NCI-H2081 (cell line): ENCODE data around the gene CCNDBP1.
A peak's percentile ranks its signal among the peaks of the same experiment; 100 is the strongest.
"Not testable (repeated sequence)": the region's sequence is repeated elsewhere in the genome, so short reads cannot be mapped to it uniquely, and the experiment has no call there.

ENCODE experiments used
- DNase-seq, 2 experiments: peaks; one replicate each; lab custom pipeline; 2025; lab: John Stamatoyannopoulos, UW

CCNDBP1 gene

DNA sequence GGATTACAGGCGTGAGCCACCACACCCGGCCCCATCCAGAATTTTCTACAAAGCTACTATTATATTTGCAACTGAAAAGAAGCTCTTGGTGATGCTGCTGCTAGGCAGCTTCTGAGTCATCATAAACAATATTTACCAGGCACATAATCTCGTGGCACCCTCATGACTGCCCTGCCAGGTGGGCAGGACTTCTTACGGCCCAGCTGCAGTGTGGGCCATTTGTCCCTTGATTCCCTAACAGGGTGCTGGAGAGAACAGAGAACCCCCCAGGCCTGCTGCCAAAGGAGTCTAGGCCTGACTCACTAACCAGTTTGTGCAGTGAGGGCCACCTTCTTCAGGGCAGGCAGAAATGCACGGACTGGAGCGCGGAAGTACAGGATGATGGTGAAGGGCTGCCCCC is 30.8 kb downstream of the CCNDBP1 start:
- no peak for DNase-seq

DNA sequence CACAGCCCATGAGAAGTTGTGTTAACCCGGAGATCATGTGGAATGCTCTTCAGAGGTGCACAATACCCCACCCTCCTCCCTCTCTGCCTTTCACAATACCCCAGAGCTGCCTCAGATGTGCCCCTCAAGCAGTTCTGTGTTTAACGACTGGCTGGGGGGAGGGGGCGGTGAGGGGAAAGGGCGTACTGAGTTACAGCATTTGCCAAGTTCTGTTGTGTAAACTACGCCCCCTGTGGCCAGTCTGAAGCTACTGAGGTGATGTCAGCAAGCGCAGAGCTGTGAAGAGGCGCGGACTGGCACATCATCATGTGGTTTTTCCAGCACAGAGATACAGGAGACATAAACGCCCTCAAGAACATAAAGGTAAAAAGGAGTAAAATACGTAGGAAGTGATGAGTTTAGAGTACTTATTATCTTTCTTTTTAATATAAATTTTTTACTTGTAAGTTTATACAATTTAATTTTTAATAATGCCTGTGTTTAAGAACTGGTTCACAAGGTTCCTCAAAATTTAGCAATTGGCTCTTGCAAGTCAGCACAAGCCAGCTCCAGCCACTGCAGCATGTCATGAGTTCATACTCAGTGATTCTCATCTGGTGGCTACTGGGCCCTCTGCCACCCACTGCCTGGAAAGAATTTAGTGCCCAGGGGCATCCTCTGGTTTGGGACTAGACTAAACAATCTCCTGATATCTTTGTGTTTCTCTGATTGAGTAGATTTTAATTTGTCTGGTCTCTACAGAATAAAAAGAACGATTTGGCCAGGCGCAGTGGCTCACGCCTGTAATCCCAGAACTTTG is 33.9 kb downstream of the CCNDBP1 start:
- no peak for DNase-seq

DNA sequence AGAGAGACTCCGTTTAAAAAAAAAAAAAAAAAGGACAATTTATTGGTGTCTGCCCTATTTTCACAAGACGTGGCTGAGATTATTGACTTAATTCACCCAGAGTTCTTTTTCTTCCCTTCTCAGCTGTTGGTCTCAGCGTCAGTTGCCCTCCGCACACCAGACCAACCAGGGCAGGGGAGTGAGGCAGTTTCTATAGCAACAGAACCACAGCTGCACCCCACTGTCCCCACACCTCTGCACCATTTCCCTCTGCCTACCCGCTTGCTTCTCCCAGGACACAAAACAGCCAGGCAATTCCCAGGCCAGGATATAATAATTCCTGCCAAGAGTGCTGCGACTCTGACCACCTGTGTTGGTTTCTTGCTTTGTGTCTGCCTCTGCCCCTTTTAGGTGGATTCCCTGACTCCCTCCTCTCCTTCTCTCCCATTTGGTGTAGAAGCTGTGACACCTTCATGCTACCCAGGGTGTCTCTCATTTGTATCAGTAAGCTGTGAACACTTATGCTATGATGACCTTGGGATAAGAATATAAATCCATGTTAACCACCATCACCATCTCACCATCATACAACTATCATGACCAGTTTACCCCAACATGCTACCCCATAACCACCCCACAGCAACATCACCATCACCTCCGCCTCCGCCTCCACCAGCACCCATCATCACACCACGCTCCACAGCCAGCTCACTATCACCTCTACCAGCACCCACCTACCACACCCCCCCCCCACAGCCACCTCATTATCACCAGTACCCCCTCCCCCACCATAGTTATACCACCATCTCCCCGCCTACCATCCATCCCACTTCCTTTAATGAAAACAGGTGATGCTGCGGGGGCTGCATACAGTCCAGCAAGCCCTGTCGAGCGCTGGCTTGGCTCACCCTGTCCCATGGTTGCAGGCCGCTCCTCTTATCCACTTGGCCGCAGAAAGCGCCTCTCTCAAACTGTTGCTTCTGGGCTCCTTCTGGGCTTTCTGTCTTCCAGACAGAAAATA is 35.0 kb downstream of the CCNDBP1 start:
- DNase-seq = no peak

DNA sequence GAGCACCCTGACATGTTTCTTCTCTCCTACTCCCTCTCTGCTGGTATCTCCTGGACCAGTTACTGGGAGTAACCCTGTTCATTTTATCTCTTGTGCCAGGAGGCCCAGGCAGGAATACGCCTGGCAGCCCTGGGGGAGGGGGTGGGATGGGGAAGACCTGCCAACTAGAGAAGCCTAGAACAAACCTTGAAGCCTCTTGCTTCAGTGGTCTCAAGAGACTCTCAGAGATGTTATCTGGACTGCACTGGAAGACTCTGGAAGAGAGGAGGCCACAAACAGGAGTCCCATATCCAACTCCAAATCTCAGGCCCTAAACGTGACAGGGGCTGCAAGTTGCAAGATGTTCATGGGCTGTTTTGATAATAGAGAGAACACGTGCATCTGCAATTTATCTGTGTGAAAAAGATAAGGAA is 35.8 kb downstream of the CCNDBP1 start, which contains the start of gene EPB42:
TSS of gene EPB42 (minus strand) at position 28 of the 413 bp plus-strand sequence. CDS start 193 bp downstream, outside the sequence.
- DNase-seq = no peak

- DNase-seq = no peak
Observed at GRCh38 chr15:43221422-43221821, 36.2 kb downstream of the CCNDBP1 start.

- peak; percentile 5 to 7 for DNase-seq
Observed at GRCh38 chr15:43225201-43225949, 40.2 kb downstream of the CCNDBP1 start.

GRCh38 chr15:43225950-43226255 is 40.7 kb downstream of the CCNDBP1 start:
- not testable (repeated sequence) for DNase-seq

GRCh38 chr15:43226436-43227305 is 41.5 kb downstream of the CCNDBP1 start:
- no peak for DNase-seq

DNA sequence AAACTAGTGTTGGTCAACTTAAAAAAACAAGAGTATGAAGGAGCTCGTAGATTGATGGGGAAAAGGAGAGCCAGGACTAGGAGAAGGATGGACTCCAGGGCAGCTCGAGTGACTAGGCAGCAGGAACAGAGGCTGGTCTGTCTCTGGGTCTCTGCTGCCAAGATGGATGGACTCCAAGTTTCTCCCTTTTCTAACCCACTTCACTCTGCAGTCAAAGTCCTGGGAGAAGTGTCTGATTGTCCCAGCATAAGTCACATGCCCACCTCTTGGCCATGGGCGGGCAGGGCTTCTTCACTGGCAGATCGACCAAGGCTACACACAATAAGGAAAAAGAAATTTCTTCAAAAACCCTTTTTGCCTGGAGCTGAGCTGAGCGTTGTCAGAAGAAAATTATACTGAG is 44.8 kb downstream of the CCNDBP1 start:
- no peak for DNase-seq

DNA sequence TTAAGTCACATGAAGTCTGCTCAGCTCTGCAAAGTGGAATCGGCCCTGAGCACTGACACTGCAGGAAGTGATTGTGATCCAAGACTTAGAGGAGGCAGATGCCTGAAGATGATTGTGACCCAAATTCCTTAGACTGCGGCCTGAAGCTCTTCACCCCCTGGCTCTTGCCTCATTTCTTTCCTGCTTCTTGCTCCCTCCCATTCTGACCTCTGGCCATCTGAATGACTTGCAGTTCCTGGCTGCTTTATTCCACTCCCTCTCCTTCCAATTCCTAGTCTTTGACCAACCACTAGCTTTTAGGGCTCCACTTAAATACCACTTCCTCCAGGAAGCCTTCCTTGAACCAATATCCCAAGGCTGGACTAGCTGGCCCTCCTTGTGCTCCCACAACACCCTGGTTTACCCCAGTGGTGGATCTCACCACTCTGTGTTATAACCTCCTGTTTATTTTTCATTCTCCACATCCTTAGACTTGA is 45.5 kb downstream of the CCNDBP1 start:
- DNase-seq = no peak

DNA sequence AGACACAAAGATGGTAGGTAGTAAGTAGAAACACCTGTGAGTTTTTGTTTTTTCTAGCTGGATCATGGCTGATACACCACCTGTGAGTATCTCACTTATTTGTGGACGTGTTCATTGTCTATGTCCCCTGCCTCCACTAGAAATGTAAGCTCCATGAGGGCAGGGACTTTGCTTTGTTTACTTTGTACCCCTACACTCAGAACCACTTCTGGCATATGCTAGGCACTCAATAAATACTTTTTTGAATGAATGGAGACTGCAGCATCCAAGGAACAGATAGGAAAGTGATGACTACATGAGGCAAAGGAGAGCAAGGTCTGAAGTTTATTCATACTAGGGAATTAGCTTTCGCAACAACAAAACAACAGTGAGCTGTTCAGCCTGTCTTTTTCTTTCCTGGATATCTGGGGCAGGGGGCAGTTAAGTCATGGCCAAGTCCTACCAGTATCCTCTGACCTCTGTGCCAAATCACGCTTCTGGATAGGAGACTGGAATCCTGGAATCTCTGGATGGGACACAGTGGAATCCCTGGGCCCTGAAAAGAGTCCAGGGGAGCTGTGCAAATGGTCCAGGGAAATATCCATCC is 47.2 kb downstream of the CCNDBP1 start:
- DNase-seq = no peak

GRCh38 chr15:43235536-43235935 is 50.3 kb downstream of the CCNDBP1 start:
- DNase-seq = no peak

DNA sequence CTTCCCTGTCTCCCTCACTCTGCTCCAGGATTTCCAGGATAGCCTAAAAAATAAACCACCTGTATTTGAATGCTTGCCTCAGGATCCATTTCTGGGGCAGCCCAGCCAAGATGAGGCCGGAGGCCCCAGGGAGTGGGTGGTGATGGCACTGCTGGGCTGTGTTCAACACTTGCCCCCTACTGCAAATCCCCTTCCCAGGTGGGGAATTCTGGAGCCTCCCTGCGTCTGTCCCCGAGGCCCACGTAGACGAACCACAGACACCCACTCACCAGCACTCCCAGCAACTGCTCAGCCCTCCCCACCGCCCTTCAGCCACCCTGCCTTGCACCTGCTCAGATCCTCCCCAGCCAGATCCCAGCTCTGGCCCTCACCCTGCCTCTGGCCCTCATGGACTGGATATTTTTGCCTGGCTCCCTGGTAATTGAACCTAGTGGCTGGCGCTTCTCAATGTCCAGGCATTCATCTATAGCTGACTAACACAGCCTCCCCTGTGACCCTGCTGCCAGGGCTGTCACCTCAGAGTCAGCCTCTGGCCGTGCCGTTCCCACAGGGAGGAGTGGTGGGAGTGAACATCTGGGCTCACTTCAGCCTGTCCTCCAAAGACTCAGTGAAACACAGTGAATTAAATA is 52.8 kb downstream of the CCNDBP1 start:
- no peak for DNase-seq

GRCh38 chr15:43238671-43239131 is 53.5 kb downstream of the CCNDBP1 start:
- DNase-seq = no peak

- no peak for DNase-seq
Observed at GRCh38 chr15:43239732-43240491, 54.7 kb downstream of the CCNDBP1 start.

DNA sequence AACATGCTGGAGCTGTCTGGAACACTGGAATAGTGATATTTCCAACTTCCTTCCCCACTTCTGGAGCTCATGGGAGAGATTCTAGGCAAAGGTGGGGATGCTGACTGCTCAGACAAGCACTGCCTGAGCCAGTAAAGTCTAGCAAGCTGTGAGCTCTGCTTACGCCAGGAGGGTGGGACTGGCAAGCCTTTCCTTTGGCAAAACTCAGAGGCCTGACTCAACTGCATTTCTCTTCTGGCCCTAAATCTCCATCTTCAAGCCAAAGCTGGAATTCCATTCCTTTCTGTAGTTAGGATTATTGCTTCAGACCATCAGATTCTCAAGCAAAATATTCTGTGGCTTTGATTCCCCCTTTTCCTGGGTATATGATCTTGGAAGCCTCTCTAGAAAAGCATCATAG is 55.9 kb downstream of the CCNDBP1 start:
- DNase-seq = no peak

DNA sequence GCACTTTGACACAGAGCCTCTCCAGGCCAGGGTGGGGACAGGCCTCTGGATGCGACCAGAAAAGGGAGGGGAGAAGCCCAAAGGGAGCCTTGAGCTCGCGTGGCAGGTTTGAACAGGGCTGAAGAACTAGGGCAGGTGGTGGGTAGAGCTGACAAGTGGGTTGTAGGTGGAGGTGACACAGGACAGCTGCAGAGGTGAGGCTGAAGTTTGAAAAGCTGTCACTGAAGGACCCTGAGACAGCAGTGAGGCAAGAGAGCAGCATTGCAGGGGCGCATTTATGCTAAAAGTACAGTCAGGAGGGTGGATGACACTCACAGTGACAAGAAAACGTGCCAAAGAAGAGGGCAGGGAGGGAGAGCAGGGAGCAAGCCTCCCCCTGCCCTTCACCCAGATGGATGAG is 57.4 kb downstream of the CCNDBP1 start:
- no peak for DNase-seq

DNA sequence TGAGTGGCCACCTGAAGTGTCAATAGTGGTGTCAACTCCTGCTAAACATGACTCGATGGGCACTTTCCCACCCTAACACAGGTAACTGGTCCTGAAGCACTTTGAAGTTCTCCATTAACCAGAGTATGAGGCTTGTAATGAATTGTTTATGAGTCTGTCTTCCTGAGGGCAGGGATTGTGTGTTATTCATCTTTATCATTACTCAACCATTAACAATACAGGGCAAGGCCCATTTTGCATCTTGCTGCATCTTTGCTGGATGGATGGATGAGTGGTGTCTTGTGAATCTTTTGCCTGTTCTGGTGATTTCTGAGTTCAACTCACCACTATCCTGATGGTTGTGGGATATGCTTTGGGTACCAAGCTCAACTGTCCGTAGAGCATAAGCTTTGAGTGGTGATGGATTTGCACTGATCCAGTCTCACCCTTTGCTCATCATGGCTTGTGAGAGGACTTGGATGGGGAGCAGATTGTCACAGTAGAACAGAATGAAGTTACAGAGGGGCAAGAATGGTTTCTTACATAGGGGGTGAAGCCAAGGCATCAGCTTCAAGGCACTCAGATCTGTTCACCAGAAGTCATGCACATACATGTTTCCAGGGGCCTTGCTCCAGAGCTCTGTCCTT is 57.9 kb downstream of the CCNDBP1 start:
- DNase-seq = no peak

- no peak for DNase-seq
Observed at GRCh38 chr15:43244092-43244491, 58.9 kb downstream of the CCNDBP1 start.
